Gastrocnemius medialis (tissue), 4 donors: ENCODE measurements around the gene COX5A.
A peak's percentile ranks its signal among the peaks of the same experiment; 100 is the strongest.

Experiments
- CTCF ChIP-seq, 5 experiments: fragments of 450-650 bp in 3 of 5; fragments of 200-600 bp in 2 of 5; sonication (generic) in 2 of 5; IDR thresholded peaks in 4 of 5; conservative IDR thresholded peaks in 1 of 5; 1 replicate in 4 of 5; 2 replicates in 1 of 5; pipeline ENCODE4 v1.5.1; 2016 to 2019; ENCODE audit warnings: antibody characterized with exemption in 5 of 5, mild to moderate bottlenecking in 3 of 5, moderate library complexity in 3 of 5
- POLR2A ChIP-seq, 2 donors: fragments of 450-650 bp; IDR thresholded peaks; one replicate each; pipeline ENCODE4 v1.6.1; 2017; ENCODE audit warnings: antibody characterized with exemption in 2 of 2, mild to moderate bottlenecking in 2 of 2, moderate library complexity in 2 of 2

- no peak for TF ChIP-seq POLR2A (IDR thresholded peaks at IDR 0.05)
- TF ChIP-seq CTCF (IDR thresholded peaks at IDR 0.05 in 4 of 5, conservative IDR thresholded peaks at IDR 0.05 in 1 of 5) = peak; percentile 95 to 99 (median 97)
Measured at GRCh38 chr15:74950078-74950908, 12.4 kb upstream of the COX5A start.
